GM19328 (cell line): ENCODE results near the gene HAGH.

Source experiments
- ATAC-seq: cut with Tn5 transposase; IDR thresholded peaks from one replicate; pipeline ENCODE4 v1.9.1; 2021; ENCODE audit warnings: mild to moderate bottlenecking, moderate library complexity; ENCODE audit not compliant: unreplicated experiment

HAGH gene

GRCh38 chr16:1775846-1776671 lies 50.6 kb downstream of the HAGH start:
- no peak for ATAC-seq

DNA sequence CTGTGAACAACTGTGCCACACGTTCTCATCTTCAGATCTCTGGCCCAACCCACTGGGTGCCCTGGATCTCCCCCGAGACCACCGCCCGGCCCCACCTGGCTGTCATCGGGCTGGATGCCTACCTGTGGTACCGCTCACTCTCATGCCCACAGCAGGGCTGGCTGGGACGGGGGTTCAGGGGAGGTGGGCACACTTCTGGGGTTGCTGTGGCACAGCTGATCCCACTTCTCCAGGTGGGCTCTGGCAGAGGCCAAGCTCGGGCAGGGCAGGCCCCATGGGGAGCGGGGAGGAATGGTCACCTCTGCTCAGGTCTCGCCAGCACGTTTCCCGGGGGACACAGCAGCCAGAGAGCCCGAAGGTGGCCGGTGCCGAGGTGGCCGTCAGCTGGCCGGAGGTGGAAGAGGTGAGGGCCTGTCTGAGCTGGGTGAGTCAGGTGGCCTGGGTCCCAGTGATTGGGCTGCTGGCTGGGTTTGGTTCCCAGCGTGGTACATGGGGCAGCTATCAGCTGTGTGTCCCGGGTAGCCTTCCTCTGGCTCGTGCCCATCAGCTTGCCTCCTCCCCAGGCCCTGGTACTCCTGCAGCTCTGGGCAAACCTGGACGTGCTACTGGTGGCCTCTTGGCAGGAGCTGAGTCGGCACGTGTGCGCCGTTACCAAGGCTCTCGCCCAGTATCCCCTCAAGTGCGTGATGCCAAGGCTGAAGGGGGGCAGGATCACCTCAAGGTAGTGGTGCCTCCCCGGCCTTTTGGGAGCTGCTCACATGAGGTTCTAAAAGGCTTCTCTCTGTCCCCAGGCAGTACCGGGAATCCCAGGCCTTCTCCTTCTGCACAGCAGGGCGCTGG lies 51.4 kb downstream of the HAGH start:
- ATAC-seq: no peak

- ATAC-seq: no peak
Observed at GRCh38 chr16:1774448-1774780, 52.2 kb downstream of the HAGH start.

GRCh38 chr16:1773703-1774447 lies 52.8 kb downstream of the HAGH start:
- no peak for ATAC-seq

DNA sequence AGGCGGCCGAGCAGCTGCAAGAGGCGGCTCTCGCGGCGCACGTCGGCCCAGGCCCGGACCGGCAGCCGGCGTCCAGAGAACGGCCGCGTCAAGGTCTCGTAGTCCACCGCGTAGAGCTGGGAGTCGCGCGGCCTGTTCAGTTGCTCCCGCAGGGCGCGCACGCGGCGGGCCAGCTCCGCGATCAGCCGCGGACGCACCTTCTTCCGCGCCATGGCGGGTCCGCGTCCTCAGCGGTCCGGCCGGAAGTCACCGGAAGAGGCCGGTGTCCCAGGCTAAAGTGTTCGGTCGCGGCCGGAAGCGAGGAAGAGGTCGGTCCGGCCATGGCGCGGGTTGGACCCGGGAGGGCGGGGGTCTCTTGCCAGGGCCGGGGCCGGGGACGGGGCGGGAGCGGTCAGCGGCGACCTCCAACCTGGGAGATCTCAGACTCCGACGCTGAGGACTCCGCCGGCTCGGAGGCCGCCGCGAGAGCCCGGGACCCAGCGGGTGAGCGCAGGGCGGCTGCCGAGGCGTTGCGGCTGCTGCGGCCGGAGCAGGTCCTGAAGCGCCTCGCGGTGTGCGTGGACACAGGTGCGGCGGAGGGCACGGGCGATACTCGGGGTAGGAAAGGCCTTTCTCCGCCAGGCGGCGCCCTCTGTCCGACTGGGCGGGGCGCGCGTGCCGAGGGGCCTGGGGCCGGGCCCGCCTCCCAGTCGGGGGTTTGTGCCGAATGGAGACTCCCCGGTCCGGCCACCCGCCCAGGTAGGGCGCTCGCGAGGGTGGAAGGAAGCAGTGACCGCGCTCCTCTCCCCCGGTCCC lies 53.5 kb downstream of the HAGH start, which contains the start of gene MRPS34:
Gene MRPS34, minus strand, starts transcription at position 227 of the 795 bp plus-strand sequence. Its CDS starts 15 bp downstream, at position 212.
- no peak for ATAC-seq

GRCh38 chr16:1772362-1772907 lies 54.2 kb downstream of the HAGH start, which contains the start of gene EME2:
TSS of gene EME2 (plus strand) at chr16:1772810. CDS start at chr16:1773228, 418 bp downstream.
- ATAC-seq: no peak

- no peak for ATAC-seq
Observed at GRCh38 chr16:1771864-1772361, 54.7 kb downstream of the HAGH start.

- ATAC-seq: no peak
Observed at GRCh38 chr16:1771188-1771863, 55.3 kb downstream of the HAGH start, which contains the start of gene NME3. TSS of gene NME3 (minus strand) at chr16:1771543. CDS start at chr16:1771534, 9 bp downstream.

- no peak for ATAC-seq
Observed at GRCh38 chr16:1770328-1771187, 56.1 kb downstream of the HAGH start.

DNA sequence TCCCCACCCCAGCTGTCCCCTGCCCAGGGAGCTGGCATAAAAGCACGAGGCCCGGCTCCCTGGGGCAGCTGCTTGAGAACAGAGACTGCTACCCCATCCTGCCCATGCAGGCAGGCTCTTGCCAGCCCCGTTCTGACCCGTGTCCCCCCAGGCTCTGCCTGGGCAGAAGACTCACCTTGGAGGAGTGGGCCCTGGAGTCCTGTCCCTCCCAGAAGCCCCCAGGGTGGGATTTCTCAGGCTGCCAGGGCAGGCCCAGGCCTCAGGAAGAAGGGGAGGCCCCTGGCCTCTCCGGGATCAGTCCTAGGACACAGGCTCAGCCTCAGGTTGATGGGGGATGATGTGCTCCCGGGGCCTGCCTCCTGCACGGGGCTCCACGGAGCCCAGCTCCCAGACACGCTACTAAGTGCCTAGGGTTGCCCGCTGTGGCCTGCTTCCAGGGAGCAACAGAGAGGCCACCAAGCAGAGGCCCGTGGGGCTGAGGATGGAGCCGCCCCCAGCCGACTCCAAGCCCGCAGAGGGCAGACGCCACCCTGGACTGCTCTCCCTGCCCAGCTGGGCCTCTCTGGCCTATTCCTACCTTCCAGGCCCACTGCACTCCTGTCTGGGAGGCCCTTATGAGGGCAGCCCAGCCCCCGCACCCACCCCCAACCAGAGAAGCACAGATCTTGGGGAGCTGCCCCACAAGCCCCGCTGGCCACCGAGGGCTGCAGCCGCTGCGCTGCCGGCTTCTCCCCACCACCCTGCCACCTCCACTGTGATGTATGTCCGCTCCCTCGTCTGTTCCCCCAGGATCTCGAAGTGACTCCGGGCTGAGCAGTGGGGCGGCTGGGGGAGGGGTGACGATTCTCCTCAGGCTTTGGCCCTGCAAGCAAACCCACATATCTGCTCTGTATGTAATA lies 57.0 kb downstream of the HAGH start:
- ATAC-seq: no peak

- no peak for ATAC-seq
Observed at GRCh38 chr16:1768767-1769401, 57.7 kb downstream of the HAGH start.

DNA sequence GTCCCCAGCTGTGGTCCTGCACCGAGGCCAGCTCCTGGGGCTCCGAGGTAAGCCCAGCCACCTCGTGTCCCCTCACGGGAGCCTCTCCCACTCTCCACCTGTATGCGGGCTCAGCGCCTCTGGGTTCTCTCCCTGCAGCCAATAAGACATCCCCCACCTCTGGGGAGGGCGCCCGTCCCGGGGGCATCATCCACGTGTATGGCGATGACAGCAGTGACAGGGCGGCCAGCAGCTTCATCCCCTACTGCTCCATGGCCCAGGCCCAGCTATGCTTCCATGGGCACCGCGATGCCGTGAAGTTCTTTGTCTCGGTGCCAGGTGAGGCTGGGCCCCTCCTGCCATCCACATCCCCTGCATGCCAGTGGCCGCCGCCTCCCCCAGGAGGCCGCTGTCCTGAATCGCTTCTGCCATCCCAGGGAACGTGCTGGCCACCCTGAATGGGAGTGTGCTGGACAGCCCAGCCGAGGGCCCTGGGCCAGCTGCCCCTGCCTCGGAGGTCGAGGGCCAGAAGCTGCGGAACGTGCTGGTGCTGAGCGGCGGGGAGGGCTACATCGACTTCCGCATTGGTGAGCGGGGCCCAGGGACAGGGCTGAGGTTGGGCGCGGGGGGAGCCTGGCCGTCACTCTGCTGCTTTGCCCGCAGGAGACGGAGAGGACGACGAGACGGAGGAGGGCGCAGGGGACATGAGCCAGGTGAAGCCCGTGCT lies 58.4 kb downstream of the HAGH start:
- no peak for ATAC-seq

DNA sequence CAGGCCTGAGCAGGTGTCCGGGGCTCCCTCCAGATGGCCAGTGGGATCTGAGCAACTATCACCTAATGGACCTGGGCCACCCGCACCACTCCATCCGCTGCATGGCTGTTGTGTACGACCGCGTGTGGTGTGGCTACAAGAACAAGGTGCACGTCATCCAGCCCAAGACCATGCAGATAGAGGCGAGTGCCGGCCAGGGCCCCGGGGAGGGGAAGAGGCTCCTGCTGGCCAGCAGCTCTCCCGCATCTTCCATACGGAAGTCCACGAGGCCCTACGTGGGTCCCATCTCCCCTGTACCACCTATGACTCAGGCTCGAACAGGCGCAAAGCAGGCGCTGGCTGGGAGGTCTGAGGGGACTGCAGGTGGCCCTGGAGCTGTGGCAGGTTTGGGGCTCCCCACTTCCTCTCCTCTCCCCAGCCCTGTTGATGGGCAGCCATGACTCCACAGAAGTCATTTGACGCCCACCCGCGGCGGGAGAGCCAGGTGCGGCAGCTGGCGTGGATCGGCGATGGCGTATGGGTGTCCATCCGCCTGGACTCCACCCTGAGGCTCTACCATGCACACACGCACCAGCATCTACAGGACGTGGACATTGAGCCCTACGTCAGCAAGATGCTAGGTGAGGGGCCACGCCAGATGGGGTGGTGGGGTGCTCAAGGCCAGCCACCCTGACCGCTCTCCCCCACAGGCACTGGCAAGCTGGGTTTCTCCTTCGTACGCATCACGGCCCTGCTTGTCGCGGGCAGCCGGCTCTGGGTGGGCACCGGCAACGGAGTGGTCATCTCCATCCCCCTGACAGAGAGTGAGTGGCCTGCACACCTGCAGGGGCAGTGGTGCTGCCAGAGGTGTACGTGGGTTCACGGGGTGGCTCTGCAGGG lies 59.3 kb downstream of the HAGH start:
- no peak for ATAC-seq

DNA sequence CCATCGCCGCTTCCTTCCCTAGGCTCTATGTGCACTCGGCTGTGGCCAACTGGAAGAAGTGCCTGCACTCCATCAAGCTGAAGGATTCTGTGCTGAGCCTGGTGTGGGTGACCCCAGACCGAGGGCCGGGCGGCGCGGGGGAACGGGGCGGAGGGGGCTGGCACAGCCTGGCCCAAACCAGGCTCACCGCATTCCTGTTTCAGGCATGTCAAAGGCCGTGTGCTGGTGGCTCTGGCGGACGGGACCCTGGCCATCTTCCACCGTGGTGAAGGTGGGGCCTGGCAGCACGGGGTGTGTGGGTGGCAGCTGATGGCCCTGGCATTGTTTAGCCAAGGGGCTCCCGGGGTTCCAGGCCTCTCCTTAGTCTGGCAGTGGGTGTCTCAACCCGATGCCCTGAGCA lies 59.9 kb downstream of the HAGH start:
- no peak for ATAC-seq

GRCh38 chr16:1766231-1766630 lies 60.4 kb downstream of the HAGH start:
- no peak for ATAC-seq
